Measurements from ENCODE around the gene SLC1A5.
"Not testable (repeated sequence)": the region's sequence is repeated elsewhere in the genome, so short reads cannot be mapped to it uniquely, and the experiment has no call there.

SLC1A5 gene

DNA sequence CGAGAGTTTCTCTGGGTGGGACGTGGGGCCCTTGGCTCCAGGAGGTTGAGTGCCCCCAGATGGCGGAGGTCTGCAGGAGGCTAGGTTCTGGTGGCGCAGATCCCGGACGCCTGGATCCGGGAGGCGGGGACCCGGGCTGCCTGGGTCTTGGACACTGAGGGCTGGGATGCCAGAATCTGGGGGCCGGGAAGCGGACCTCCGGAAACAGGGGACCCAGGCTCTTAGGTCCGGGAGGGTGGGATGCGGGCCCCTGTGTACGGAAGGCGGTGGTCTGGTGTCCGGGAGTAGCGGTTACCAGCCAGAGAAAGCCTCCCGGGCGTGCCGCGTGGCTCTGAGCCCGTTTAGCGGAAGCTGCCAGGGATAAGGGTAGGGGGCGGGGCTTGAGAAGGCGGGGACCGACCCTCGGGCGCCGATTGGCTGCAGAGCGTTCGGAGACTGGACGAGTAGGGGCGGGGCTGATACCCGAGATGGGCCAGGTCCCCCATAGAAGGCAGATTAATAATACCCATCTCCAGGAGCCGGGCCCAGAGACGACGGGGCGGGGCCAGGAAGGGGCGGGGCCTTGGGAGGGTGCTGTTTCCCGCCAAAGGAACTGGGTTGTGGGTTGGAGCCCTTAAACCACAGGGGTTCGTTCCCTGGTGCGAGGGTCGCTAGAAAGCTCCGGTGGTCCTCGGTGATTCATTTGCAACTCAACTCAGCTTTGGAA is at the start of gene SLC1A5:
TSS of gene SLC1A5 (minus strand) at position 333 of the 706 bp plus-strand sequence. CDS start 629 bp downstream, outside the sequence.
- DNase-seq: peak; percentile 98

DNA sequence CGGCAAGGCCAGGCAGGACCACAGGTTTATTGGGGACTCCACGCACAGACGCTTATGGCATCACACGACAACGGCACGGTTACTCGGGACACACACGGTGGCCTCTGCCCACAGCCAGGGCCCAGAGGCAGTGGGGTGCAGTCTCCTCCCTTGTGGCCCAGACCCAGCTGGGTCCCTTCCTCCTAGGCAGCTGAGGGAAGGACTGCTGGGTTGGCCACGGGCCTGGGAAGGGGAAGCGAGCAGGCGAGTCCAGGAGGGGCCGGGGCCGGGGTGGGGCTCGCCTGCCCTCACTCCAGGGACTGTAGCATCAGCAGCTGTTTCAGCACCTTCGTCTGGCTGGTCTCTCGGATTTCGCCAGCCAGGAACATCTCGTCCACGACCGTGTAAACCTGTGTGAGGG is 49.8 kb upstream of the SLC1A5 start:
- no peak for DNase-seq

- DNase-seq: no peak
Measured at GRCh38 chr19:46834984-46835383, 46.6 kb upstream of the SLC1A5 start.

- DNase-seq: no peak
Measured at GRCh38 chr19:46834121-46834520, 45.7 kb upstream of the SLC1A5 start.

- DNase-seq: no peak
Measured at GRCh38 chr19:46830864-46831263, 42.5 kb upstream of the SLC1A5 start.

GRCh38 chr19:46828484-46828883 is 40.1 kb upstream of the SLC1A5 start:
- DNase-seq: no peak

DNA sequence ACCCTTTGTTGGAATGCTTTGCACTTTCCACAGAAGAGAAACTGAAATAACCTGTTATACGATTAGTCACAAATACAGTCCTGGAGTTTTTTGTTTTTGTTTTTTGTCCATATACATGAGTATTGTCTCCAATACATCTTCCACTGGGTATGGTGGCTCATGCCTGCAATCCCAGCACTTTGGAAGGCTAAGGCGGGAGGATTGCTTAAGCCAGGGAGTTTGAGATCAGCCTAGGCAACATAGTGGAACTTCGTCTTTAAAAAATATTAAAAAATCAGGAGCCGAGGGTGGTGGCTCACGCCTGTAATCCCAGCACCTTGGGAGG is 37.3 kb upstream of the SLC1A5 start:
- DNase-seq: no peak

- peak; percentile 30 for DNase-seq
Measured at GRCh38 chr19:46824890-46825730, 36.7 kb upstream of the SLC1A5 start.

DNA sequence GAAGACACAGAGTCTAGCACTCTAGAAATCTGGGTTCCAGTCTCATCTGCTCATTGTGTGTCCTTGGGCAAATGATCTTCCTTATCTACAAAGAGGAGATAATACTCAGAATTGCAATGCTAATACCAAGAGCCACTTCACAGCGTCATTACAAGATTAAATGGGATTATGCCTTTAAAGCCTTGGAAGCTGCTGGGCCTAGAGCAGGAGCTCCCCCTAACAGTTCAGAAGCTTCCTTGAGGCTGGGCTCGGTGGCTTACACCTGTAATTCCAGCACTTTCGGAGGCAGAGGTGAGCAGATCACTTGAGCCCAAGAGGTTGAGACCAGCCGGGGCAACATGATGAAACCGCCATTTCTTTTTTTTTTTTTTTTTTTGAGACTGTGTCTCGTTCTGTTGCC is 34.7 kb upstream of the SLC1A5 start:
- DNase-seq: no peak

- DNase-seq: not testable (repeated sequence)
Measured at GRCh38 chr19:46822410-46822787, 34.0 kb upstream of the SLC1A5 start.

GRCh38 chr19:46821512-46822409 is 33.4 kb upstream of the SLC1A5 start:
- peak; percentile 67 to 68 for DNase-seq

DNA sequence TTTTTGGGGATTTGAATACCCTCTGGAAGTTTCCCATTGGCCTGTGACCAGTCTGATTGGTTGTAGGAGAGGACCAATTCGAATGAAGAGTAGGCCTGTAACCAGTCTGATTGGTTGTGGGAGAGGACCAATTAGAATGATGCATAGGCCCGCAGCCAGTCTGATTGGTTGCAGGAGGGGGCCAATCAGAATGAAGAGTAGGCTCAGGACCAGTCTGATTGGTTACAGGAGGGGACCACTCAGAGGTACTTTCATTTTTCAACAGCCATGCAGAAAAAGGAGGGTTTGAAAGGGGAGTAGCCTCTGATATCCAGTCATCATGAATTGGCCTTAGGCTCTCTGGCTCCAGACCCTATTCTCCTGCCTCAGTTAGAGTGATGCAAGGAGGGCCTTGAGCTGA is 30.4 kb upstream of the SLC1A5 start:
- no peak for DNase-seq

DNA sequence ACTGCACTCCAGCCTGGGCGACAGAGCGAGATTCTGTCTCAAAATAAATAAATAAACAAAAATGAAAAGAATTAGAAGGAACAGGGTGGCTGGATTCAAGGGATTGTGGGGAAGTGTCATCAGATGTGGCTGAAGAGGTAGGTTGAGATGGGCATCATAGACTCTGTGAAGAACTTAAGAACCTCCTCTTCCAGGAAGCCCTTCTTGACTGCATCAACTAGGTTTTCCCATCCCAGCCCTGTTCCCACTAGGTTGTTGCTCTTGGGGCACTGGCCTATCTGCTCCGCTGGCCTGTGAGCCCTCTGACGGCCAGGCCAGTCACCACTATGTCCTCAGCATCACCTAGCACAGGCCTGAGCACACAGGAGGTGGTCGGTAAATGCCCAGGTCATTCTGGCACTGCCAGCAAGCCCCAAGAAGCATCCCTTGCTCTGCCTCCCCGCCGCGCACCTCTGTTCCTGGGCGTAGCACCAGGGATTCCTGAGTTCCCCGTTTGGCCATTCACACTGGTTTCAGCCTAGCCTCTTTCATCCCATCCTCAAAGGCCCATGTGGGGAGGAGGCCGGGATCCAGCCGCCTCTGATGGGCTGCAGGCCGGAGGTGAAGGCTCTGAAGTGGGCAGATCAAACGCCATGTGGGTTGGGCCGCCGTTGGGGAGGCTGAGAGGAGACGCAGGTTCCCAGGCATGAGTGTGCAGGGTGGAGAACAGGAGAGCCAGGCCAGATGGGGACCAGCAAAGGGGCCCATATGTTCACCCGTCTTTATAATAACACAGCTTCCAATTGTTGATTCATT is 27.6 kb upstream of the SLC1A5 start:
- DNase-seq: no peak

DNA sequence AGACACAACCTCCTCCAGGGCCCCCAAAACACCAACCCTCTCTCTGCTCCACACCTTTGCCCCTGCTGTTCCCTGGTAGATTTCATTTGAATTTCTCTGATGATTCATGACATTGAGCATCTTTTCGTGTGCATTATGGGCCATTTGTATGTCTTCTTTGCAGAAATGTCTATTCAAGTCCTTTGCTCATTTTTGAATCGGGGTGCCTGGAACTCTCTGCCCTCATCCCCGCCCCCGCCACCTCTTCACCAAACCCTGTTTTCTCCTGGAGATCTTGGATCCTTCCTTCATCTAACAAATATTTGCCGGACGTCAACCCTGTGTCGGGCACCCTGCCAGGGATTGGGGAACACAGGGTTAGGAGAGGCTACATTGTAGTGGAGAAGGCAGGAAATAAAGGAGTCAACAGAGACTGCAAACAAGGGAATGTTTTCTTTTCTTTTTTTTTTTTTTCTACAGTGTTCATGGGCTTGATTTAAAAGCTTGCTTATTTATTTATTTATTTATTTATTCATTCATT is 25.5 kb upstream of the SLC1A5 start:
- no peak for DNase-seq

- no peak for DNase-seq
Measured at GRCh38 chr19:46812977-46813838, 24.8 kb upstream of the SLC1A5 start.

DNA sequence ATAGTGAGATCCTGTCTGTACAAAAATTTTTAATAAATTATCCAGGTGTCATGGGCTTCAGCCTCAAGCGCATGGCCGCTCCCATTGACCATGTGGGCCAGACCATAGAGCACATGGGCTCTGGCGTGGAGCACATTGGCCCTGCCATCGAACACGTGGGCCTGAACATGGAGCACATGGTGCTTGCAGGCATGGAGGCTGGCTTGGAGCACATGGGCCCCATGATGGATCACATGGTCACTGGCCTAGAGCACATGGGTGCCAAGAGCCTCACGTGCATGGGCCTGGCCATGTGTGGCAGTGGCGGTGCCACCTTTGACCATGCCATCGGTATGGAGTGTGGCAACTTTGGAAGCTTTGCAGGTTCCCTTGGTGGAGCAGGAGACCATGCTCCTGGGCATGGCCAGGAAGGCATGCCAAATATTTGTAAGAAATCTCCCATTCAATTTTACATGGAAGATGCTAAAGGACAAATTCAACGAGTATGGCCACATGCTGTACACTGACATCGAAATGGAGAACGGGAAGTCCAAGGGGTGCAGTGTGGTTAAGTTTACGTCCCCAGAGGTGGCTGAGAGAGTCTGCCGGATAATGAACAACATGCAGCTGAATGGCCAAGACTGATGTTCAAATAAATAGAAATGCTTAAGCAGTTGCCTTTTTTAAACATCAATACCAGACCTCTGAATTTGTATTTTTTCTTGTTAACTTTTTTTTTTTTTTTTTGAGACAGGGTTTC is 21.3 kb upstream of the SLC1A5 start:
- DNase-seq: no peak

DNA sequence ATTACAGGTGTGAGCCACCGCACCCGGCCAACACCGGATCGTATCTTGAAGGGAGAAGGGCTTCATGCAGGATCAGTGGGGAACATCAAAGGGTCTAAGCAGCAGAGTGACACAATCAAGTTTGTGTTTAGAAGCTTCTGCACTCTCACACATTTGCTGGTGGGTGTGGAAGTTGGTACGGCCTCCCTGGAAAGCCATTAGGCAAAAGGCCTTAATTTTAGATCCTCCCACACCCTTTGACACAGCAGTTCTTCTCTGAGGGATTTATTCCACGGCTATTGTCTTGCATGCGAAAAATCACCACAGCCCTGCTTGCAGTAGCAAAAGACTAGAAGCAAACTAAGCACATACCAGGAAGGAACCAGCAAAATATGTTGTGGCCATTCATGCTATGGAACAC is 18.3 kb upstream of the SLC1A5 start:
- no peak for DNase-seq

- DNase-seq: not testable (repeated sequence)
Measured at GRCh38 chr19:46804432-46804831, 16.0 kb upstream of the SLC1A5 start.

GRCh38 chr19:46803555-46803954 is 15.2 kb upstream of the SLC1A5 start:
- DNase-seq: no peak

GRCh38 chr19:46802152-46802551 is 13.8 kb upstream of the SLC1A5 start:
- DNase-seq: no peak

GRCh38 chr19:46798713-46799112 is 10.3 kb upstream of the SLC1A5 start:
- no peak for DNase-seq
